ENCODE data around the gene TENM4. TPM values are rescaled to one million over a fixed set of nuclear protein-coding genes. Genes with fewer than 3 reads are reported as not detected.
A peak's percentile ranks its signal among the peaks of the same experiment; 100 is the strongest.

TENM4 gene
- total and polyA plus RNA-seq, 4 experiments from 2014 or later = 0.25 to 0.28 TPM; not detected in 2

GRCh38 chr11:78605296-78605695 is 835.5 kb downstream of the TENM4 start:
- H3K36me3 ChIP-seq (ENCODE audit: insufficient read depth, low read length) = no peaks in the 10 kb centered on the region
- Mint-ChIP-seq H3K4me3 (no peak overlapping the region), H3K27me3 (peaks cover 22 to 26% of the 10 kb centered on the region in 2 donors), H3K36me3 (no peaks in the 10 kb centered on the region), H3K4me1 (no peaks in the 10 kb centered on the region), H3K27ac (no peak overlapping the region), H3K9me3 (no peaks in the 10 kb centered on the region)
- no peak overlapping the region for H3K4me3 ChIP-seq (ENCODE audit: low read length in 2 of 2)
- DNase-seq = no peak
- H3K27me3 ChIP-seq (ENCODE audit: insufficient read depth, low read length) = no peaks in the 10 kb centered on the region
- ChIA-PET POLR2A (ENCODE audit: partially characterized antibody) (no interaction called here), CTCF (ENCODE audit: partially characterized antibody) (no interaction called here)
- H3K27ac ChIP-seq (ENCODE audit: low read depth, low read length) = no peak overlapping the region
- intact Hi-C loops (cut with micrococcal nuclease) = no loop called here
- H3K9me3 ChIP-seq (ENCODE audit: control insufficient read depth in 1 of 2, low read length in 2 of 2) = no peaks in the 10 kb centered on the region
- no peaks in the 10 kb centered on the region for H3K4me1 ChIP-seq (ENCODE audit: insufficient read depth, low read length)

- Histone ChIP-seq H3K27me3 (ENCODE audit: insufficient read depth, low read length) (no peaks in the 10 kb centered on the region), H3K36me3 (ENCODE audit: insufficient read depth, low read length) (no peaks in the 10 kb centered on the region), H3K27ac (ENCODE audit: low read depth, low read length) (no peak overlapping the region), H3K4me1 (ENCODE audit: insufficient read depth, low read length) (no peaks in the 10 kb centered on the region), H3K9me3 (ENCODE audit: control insufficient read depth in 1 of 2, low read length in 2 of 2) (no peaks in the 10 kb centered on the region), H3K4me3 (ENCODE audit: low read length in 2 of 2) (no peak overlapping the region)
- CTCF ChIA-PET (ENCODE audit: partially characterized antibody) = interaction anchor here (1.1 kb wide), 1 partner anchor 41 kb away, joined by 5 read pairs; no protein-coding TSS in a partner anchor
- DNase-seq = no peak
- no peak overlapping the region for H3K4me3 Mint-ChIP-seq
- no peaks in the 10 kb centered on the region for H3K4me1 Mint-ChIP-seq
- peaks cover 0 to 5% (median 0%) of the 10 kb centered on the region in 8 donors for H3K9me3 Mint-ChIP-seq
- H3K27me3 Mint-ChIP-seq = peaks cover 22 to 32% of the 10 kb centered on the region in 2 donors
- H3K36me3 Mint-ChIP-seq = no peaks in the 10 kb centered on the region
- POLR2A ChIA-PET (ENCODE audit: partially characterized antibody) = no interaction called here
- H3K27ac Mint-ChIP-seq = no peak overlapping the region
- intact Hi-C loops (cut with micrococcal nuclease) = no loop called here
These were observed 837.0 kb downstream of the TENM4 start for GRCh38 chr11:78603792-78604191.

Small RNA genes lying within 50 kb of the gene (microRNA-seq; reads per million reads assigned to microRNA genes)
- gene MIR5579 (ENCODE audit: borderline microRNAs expressed, borderline number of aligned reads, borderline replicate concordance) = not detected
- 5.0 reads per million, percentile 24 among the genes with 10 or more reads in this experiment for gene MIR708 (ENCODE audit: borderline microRNAs expressed, borderline number of aligned reads, borderline replicate concordance)

Measured in CD4-positive, alpha-beta memory T cell (primary cell).